Activated CD8-positive, alpha-beta memory T cell treated with anti-CD3 and anti-CD28 coated beads for 48 hours (primary cell): Measurements from ENCODE around the gene RNF220.

Experiments used
- DNase-seq, 3 experiments: peaks; one replicate each; pipeline ENCODE4 v3.0.0-alpha.2; 2020; ENCODE audit warnings: low read depth in 2 of 3, low spot score in 2 of 3

Gene RNF220

GRCh38 chr1:44519035-44519676 is 114.1 kb downstream of the RNF220 start:
- DNase-seq: no peak

- no peak for DNase-seq
Measured at GRCh38 chr1:44521378-44522080, 116.5 kb downstream of the RNF220 start.

- DNase-seq: no peak
Measured at GRCh38 chr1:44523593-44524591, 118.8 kb downstream of the RNF220 start.

GRCh38 chr1:44524655-44525500 is 119.8 kb downstream of the RNF220 start:
- no peak for DNase-seq

GRCh38 chr1:44526295-44527073 is 121.4 kb downstream of the RNF220 start:
- DNase-seq: no peak

DNA sequence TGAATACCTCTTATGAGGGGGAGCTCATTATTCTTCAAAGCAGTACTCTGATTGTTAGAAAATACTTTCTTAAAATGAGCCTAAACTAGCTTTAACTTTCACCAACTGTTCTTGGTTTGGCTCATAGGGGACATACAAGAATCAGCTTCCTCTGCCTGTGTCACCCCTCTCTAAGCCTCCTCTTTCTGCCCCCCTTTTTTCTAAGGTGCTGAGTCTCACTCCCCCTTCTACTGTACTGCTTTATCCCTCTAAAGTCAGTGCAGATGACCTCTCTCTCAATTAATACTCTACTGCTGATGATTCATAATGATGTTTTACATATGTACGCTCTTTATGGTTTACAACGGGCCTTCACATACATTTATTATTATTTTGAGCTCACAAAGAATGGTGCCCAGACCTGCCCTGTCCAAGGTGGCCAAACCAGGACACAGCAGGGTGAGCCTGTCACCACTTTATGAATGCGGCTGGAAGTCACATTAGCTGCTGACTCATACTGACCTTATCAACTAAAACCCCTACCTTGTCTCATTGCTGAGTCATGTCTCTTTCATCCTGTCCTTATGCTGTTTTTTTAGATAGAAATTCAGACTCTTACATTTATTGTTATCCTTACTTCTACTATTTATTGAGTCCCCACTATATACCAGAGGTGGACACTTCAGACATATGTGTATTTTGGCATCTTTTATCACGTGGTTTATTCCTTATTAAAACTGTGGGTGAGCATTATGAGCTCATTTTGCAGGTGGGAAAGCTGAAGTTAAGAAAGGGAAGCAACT is 126.9 kb downstream of the RNF220 start:
- DNase-seq: no peak

DNA sequence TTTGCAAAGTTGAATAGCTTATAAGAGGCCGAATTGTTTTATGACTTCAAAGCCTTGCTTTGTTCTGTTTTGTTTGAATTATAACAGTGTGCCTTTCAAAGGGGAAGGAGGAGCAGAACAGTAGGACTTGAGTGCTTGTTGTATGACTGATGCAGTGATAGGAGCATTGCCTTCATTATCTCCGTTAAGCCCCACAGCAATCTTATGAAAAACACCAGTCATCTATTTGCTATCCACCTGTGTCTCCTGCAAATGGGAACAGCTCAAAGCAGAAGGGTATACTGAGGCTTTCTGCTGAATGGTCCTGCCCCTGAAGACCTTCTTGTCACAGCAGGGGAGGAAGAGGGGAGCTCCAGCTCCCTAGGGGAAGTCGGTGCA is 127.5 kb downstream of the RNF220 start:
- DNase-seq: no peak

DNA sequence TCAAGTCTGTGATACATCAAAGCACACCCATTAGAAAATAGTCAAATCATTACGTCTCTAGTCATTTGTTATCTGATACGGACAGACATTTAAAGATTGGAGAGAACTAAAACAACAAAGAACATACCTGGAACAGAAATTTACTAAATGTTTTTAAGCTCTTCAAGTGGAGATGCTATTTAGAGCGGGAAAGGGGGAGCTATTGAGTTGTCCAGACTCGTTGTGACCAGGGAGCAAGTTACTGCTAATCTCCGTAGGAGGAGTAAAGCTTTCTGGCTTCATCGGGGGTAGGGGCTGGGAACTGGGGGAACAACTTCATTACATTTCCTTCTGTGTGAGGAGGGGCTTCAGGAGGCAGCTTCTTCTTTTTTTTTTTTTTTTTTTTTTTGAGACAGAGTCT is 129.7 kb downstream of the RNF220 start:
- no peak for DNase-seq

- DNase-seq: no peak
Measured at GRCh38 chr1:44536357-44537209, 131.5 kb downstream of the RNF220 start.

DNA sequence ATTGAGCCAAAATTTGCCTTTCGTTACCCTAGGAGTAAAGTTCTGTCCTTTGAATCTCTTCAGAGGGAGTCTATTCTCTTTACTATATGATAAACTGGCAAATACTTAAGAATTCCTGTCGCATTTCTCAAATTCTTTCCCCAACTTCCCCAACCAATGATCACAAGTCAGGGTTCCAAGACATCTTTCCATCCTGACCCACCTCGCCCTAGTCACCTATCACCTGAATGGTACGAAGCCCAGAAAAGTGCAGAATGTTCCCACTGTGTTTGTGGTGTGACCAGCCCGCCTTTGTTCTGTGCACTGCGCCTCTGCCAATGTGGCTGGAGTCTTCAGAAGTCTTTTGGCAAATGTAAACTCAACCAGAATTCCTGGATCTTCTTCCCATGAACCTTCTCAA is 132.5 kb downstream of the RNF220 start:
- DNase-seq: no peak

- DNase-seq: no peak
Measured at GRCh38 chr1:44537956-44538355, 132.9 kb downstream of the RNF220 start.

DNA sequence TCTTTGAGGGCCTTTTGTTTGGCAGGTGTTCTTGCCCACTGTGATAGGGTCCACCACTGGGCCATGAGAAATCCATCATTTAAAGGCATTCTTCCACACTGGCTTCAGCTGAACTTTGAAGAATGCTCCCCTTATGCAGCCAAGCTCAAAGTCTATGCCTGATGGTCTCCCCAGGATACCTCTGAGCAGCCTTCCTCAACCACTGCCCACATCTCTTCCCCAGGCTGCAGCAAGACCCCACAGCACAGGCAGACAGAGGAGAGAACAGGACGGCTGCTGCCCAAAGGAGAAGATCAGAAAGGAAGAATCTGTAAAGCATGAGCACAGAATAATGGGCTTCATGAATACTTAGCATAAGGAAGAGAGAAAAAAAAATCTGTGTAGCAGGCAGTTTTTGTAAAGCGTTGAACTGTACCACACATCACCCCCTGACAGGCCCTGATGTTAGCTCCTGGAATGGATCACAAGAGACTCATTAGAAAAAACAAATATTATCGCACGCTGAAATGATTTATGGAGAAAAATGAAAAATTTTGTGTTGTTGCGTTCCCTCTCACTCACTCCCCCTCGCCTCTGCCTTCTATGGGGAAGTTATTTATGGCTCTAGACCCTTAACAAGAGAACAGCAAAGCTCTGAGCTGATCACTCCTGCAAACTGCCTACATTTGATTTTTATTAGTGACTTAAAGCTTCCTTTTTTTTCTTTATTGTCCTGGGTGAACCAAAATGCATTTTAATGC is 135.1 kb downstream of the RNF220 start:
- DNase-seq: no peak

DNA sequence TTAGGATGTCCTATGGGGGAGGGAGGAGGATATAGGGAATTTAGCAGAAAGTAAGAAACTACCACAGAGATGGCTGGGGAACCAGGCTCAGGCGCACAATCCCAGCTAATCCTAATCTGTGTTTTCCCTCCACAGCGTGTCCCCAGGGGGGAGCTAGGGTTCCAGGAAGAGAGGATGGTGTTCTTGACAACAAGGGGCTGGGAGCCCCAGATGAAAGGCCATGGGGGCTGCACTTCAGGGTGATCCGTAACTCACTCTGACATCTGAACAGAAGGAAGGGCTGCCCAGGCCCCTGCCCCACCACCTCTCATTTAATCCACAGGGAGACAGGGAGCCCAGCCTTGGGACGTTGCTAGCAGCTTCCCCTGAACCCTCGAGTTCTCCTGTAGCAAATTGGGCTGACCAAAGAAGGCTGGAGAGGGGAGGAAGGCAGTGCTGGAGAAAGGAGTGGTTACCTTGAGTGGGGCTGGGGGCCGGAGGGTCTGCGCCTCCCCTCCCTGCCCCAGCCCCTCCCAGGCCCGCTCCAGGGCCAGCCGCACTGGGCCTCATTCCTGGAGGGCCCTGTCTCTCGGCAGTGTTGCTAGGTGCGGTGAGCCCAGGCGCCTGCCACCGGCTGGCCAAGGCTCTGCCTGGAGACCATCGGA is 137.5 kb downstream of the RNF220 start:
- no peak for DNase-seq

DNA sequence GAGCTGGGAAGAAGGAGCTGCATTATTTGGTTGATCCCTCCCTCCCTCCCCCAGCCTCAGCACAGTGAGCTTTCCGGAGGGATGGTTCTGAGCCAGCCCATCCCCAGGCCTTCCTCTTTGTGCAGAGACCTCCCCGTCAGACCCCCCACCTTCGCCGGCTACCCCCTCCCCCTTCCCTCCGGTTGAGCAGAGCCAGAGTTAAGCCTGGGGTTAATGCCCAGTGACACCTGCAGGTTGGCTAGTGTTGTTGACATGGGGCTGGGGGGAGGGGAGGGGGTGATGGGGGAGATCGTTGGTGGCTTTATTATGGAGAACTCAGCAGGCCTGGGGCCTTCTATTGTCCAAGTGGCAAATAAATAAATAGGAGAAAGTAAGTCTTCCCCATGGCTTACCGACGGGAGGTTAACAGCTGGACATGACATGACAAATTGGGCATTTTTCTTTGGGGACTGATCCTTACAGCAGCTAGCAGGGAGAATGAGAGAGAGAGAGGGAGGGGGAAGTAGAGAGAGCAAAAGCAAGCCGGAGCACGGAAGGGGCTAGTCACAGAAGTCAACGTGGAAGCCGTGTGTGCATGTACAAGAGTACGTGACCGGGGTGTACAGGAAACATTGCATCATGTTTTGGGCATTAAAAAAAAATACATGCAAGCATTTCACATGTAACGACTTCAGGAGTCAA is 138.1 kb downstream of the RNF220 start:
- DNase-seq: no peak

DNA sequence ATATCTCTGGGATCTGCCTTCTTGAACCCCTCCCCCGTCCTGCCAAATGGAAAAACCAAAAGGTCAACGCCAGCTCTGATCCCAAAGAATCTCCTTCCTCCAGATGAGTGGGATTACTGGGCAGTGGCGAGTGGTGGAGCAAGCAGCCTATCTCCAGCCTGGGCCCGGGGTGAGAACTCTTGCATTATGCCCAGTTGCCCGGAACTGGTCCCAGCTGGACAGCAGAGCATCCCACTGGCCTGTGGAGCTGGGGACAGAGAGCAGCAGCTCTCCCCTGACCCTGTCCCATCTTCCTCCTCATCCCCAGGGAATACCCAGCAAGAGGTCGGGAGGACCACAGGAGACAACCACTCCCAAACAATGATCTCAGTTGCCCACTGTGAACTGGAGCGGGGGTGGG is 138.7 kb downstream of the RNF220 start:
- no peak for DNase-seq

DNA sequence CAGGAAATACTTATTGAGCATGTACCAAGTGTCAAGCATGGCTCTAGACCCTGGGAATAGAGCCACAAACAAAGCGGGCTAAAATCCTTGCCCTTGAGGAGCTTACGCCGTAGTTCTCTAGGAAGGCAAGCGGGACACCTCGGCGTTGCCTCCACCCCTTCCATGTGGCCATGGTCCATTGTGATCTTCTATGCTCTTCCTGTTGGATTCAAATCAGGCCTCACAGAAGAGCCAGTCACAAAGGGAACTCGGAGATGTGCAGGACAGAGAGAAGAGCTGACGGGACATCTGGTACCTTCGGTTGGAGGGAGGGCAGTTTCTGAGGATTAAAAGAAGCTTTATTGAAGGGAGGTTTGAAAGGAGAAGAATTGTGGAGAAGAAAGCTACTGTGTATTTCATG is 139.9 kb downstream of the RNF220 start:
- DNase-seq: no peak

GRCh38 chr1:44545961-44546360 is 140.9 kb downstream of the RNF220 start:
- no peak for DNase-seq
